Lower leg skin (tissue), 3 donors: ENCODE data around the gene ARTN.

Experiments used
- POLR2A ChIP-seq, 2 donors: fragments of 450-650 bp; IDR thresholded peaks; one replicate each; pipeline ENCODE4 v1.6.1; 2016 to 2017; ENCODE audit warnings: antibody characterized with exemption in 2 of 2, mild to moderate bottlenecking in 1 of 2, moderate library complexity in 1 of 2
- TF ChIP-seq, protein P1 (sequence below), 3 donors: fragments of 450-650 bp; IDR thresholded peaks; one replicate each; pipeline ENCODE4 v1.5.1; 2016; ENCODE audit warnings: antibody characterized with exemption in 3 of 3, mild to moderate bottlenecking in 3 of 3, moderate library complexity in 2 of 3

DNA sequence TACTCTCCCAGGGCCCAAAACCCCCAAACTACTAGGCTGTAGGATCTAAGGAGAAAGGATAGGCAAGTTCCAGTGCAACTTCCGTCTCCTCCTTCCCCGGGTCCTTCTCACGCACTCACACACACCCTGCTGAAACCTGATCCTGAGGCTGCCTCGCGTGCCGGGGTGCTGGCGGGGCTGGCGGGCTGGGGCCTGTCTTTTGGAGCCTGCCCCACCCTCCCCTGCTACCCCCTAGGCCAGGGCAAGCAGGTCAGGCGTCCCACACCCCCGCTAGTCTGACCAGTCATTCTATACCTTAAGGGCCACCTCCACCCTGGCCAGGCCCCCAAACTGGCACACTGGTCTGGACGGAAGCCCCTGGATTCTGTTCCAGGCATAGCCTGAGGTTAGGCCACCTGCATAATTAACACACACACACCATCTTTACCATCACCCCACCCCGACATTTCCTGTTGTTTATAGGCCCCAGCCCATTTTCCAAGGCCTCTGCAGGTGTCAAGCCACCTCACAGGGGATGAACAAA is 48.3 kb upstream of the ARTN start:
- no peak for TF ChIP-seq POLR2A (IDR thresholded peaks at IDR 0.05)
- TF ChIP-seq, protein P1, sequence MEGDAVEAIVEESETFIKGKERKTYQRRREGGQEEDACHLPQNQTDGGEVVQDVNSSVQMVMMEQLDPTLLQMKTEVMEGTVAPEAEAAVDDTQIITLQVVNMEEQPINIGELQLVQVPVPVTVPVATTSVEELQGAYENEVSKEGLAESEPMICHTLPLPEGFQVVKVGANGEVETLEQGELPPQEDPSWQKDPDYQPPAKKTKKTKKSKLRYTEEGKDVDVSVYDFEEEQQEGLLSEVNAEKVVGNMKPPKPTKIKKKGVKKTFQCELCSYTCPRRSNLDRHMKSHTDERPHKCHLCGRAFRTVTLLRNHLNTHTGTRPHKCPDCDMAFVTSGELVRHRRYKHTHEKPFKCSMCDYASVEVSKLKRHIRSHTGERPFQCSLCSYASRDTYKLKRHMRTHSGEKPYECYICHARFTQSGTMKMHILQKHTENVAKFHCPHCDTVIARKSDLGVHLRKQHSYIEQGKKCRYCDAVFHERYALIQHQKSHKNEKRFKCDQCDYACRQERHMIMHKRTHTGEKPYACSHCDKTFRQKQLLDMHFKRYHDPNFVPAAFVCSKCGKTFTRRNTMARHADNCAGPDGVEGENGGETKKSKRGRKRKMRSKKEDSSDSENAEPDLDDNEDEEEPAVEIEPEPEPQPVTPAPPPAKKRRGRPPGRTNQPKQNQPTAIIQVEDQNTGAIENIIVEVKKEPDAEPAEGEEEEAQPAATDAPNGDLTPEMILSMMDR (IDR thresholded peaks at IDR 0.05): no peak
